GM15510 (cell line): Measurements from ENCODE around the gene GNB5.

Source experiments
- POLR2A ChIP-seq: IDR thresholded peaks from 3 replicates; pipeline ENCODE4 v1.6.1; 2011; ENCODE audit warnings: borderline replicate concordance; ENCODE audit not compliant: insufficient read length; ENCODE audit errors: extremely low read depth

The GNB5 gene

GRCh38 chr15:52080031-52080430, 111.2 kb downstream of the GNB5 start:
- TF ChIP-seq POLR2A = no peak

GRCh38 chr15:52078876-52079700, 112.1 kb downstream of the GNB5 start:
- no peak for TF ChIP-seq POLR2A

GRCh38 chr15:52078197-52078875, 112.9 kb downstream of the GNB5 start:
- TF ChIP-seq POLR2A = no peak

GRCh38 chr15:52076889-52077781, 114.1 kb downstream of the GNB5 start:
- no peak for TF ChIP-seq POLR2A

- no peak for TF ChIP-seq POLR2A
Observed at GRCh38 chr15:52071570-52071969, 119.6 kb downstream of the GNB5 start.

GRCh38 chr15:52069559-52069958, 121.6 kb downstream of the GNB5 start:
- no peak for TF ChIP-seq POLR2A

- no peak for TF ChIP-seq POLR2A
Observed at GRCh38 chr15:52068004-52068615, 123.1 kb downstream of the GNB5 start.

- no peak for TF ChIP-seq POLR2A
Observed at GRCh38 chr15:52067545-52067926, 123.7 kb downstream of the GNB5 start.

- TF ChIP-seq POLR2A = no peak
Observed at GRCh38 chr15:52066842-52067544, 124.2 kb downstream of the GNB5 start.
